GM19468 (cell line): ENCODE measurements around the gene COA7.

Experiments
- ATAC-seq: cut with Tn5 transposase; IDR thresholded peaks from one replicate; pipeline ENCODE4 v1.9.1; 2021; ENCODE audit warnings: mild to moderate bottlenecking, moderate library complexity, moderate number of reproducible peaks; ENCODE audit not compliant: unreplicated experiment; ENCODE audit errors: extremely low read depth

Gene COA7

GRCh38 chr1:52674497-52675384 is 23.4 kb downstream of the COA7 start:
- no peak for ATAC-seq

DNA sequence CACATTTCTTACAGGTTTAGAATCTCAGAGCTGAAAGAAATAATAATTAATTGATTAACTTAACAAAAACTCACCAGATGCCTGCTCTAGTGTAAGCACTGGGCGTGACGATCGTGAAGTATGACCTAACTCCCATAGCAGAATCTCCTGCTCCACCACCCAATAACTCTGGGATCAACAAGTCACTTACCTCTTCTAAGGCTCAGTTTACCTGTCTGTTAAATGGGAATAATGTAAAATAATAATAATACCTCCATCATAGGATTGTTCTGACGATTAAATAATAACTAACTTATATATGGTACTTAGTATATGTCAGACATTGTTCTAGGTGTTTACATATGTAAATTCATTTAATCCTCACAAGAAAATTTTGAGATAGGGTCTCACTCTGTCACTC is 24.6 kb downstream of the COA7 start:
- ATAC-seq, result no peak

- ATAC-seq, result no peak
Measured at GRCh38 chr1:52672946-52673345, 25.2 kb downstream of the COA7 start.

GRCh38 chr1:52670604-52671003 is 27.5 kb downstream of the COA7 start:
- ATAC-seq, result no peak

DNA sequence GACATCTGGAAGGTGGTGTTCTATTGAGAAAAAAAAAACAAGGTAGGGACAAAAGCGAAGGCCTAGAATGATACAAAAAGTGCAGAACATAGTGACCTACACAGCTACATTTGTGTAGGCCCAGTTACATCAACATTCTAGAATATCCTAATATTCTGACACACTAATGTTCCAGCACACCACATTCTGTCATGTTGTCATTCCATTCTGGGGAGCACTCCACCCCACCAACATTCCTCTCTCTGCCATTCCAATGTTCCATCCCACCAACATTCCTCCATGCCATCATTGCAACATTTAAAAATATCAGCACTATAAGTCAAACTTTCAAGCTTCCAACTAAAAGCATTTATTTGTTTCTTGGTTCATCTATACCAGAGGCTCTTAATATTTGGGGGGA is 28.5 kb downstream of the COA7 start:
- no peak for ATAC-seq

DNA sequence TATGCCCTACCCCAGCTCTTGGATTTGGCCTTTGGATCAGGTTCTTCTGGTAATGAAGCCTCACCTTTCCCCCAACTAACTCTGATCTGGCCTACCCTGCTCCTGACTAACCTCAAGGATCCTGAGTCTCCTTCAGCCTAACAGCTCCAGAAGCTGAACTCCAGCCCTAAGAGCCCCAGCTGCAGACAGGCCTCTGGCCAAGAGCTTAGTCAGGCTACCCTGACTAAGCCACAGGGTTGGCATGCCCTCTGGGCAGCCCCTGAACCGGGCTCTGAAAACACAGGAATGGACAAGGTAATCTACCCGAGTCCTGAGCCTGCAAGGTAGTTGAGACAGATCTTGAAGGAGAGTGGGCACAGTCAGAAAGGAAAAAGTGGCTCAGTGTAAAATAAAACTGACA is 29.4 kb downstream of the COA7 start:
- ATAC-seq, result no peak

DNA sequence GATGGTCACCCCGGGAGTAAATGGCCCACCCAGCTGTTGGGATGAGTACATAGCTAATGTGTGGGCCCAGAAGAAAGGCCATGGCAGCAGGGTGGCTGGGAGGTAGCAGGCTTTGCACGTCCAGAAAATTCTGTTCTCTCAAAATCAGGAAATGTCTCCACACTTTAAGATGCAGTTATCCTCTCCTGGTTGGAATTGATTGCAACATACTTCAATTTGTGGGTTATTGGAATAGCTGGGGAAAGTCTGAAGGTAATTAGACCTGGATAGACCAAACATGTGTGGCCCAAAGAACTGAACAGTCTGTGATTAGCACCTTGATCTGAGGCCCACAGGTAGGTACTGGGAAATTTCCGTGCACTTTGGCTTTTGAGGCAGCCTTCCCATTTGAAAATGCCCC is 30.2 kb downstream of the COA7 start:
- no peak for ATAC-seq

DNA sequence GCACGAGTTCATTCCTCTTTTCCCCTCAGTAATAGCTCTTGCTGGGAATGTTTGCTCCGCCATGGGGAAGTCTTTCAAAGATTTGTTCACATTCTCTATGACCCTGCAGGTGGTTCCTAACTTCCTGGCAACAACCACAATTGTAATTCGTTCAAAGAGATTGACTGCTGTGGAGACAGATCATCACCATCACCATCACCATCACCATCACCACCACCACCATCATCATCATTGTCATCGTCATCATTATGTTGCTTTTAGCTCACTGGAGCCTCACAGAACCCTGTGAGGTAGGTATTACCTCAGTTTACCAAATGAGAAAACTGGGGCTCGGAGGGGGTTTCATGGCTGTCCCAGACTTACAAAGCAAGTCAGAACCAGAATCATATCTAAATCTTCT is 30.9 kb downstream of the COA7 start:
- no peak for ATAC-seq

DNA sequence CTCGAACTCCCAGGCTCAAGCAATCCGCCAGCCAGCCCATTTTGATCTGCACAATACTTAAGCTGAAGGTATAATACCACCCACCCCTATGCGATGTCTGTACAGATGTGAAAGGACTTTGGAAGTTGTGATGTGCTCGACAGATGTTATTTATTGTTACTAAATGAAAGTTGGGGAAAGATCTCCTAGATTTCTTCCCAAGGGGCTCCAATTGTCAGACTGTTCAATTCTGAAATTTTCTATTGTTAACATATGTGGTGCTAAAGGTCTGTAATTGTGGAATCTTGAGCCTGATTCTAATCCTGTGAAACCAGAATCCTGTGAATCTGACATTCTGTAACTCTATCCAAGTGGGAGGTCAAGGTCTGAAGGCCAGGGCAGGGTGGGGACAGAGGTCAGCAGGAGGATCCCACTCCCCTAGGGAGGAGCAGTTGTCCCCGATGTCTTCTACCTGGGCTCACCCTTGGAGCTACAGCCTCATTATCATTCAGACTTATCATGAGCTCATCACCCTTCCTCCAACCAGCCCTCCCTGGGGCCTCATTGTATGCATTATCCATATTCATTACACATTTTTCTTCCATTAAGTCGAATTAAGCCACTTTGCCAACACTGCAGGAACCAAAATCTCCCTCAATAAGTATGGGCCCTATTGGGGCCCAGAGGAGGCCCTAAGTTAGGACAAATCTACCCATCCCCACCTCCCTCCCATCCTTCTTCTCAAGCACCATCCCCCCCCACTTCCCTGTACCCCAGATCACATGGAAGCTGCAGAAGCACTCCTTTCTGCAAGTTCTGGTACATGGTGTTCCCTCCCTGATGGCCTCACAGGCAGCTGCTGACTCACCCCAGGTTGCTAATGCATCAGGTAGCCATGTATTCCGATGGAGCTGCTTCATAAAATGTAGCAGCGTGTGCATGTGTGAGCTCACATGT is 32.9 kb downstream of the COA7 start:
- ATAC-seq, result no peak

DNA sequence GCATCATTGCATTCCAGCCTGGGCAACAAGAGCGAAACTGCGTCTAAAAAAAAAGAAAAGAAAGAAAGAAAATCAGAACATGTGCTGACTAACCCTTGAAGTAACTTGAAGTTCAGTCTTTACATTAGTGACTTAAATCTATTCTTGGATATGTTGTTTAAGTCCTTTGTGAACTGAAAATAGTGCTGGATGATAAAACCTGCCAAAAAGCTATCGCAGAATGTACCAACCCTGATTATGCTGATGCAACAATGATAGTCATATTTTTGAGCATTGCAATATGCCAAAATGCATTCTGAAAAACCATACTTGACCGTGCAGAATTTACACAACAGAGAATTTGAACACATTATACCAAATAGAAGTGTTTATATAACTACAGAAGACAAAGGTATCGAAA is 34.4 kb downstream of the COA7 start:
- no peak for ATAC-seq

GRCh38 chr1:52662645-52663313 is 35.4 kb downstream of the COA7 start:
- ATAC-seq, result no peak

- ATAC-seq, result no peak
Measured at GRCh38 chr1:52660807-52661206, 37.3 kb downstream of the COA7 start.

DNA sequence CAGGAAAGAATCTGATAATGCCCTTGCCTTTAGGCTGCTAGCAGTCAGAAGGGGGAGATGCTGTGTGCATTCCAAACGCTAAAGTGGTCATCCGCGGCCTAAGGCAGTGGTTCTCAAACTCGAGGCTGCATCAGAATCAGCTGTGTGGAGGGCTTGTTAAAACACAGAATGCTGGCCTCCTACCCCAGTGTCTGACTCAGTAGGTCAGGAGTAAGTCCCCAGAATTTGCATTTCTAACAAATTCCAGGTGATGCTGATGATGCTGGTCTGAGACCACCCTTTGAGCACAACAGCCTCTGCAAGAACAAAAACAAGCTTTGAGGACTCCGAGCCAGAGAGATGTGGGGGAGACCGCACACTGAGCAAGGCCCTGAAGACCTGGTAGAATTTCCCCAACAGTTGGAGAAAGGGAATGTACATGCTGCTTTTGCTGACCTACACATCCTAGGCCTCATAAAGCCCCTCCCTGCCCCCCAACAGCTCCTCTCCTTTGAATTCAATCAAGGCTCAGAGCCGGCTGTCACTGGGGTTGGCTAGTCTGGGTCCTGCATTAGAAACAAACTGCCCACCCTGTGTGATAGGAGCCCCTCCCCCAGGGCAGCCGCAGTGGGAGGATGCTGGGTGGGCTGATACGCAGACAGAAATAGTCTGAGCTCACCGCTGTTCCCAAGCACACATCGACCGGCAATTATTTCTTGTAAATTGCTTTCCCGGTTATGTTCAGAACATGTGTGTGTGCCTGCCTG is 38.1 kb downstream of the COA7 start:
- no peak for ATAC-seq

GRCh38 chr1:52659356-52659755 is 38.8 kb downstream of the COA7 start:
- no peak for ATAC-seq

- ATAC-seq, result no peak
Measured at GRCh38 chr1:52658795-52659194, 39.4 kb downstream of the COA7 start.

DNA sequence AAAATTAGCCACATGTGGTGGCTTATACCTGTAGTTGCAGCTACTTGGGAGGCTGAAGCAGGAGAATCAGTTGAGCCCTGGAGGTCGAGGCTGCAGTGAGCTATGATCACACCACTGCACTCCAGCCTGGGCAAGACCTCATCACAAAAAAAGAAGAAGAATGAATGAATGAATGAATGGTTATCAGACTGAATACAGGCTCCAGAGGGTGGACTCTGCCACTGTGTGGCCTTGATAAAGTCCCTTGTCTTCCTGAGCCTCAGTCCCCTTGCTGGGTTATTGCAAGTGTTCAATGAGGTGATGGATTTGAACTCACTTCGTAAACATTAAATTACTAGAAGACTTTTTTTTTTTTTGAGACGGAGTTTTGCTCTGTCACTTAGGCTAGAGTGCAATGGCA is 40.4 kb downstream of the COA7 start:
- ATAC-seq, result no peak

- no peak for ATAC-seq
Measured at GRCh38 chr1:52654063-52654462, 44.1 kb downstream of the COA7 start.

DNA sequence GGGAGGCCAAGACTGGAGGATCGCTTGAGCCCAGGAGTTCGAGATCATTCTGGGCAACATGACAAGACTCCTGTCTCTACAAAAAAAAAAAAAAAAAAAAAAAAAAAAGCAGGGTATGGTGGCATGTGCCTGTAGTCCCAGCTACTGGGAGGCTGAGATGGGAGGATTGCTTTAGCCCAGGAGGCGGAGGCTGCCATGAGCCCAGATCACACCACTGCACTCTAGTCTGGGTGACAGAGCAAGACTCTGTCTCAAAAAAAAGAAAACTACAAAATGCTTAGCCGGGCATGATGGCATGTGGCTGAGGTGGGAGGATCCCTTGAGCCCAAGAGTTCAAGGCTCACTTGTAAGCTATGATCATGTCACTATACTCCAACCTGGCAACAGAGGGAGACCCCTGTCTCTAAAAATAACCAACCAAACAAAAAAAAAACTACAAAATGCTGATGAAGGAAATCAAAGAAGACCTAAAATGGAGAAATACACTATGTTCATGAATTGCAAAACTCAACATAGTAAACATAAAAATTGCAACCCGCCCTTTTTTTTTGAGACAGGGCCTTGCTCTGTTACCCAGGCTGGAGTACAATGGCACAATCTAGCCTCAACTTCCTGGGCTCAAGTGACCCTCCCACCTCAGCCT is 44.8 kb downstream of the COA7 start:
- ATAC-seq, result no peak

DNA sequence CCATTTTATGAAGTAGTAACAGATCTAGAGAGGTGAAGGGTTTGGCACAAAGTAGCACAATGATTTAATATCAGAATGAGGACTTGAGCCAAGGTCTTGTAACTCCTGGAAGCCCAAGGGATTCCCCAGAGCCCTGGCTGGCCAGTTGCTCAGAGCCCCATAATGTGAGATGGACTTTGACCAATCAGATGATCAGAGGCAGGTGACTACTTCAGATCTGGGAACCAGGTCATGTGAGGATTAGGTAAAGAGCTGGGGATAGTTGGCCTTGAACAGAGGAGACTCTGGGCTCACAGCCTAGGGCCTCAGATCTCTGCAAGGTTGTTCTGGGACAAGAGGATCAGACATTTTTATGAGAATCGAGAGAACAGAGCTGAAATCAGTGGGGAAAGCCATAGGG is 46.2 kb downstream of the COA7 start:
- ATAC-seq, result no peak

- no peak for ATAC-seq
Measured at GRCh38 chr1:52645261-52645660, 52.9 kb downstream of the COA7 start.
